Progenitor cell of endocrine pancreas (in vitro differentiated cells): ENCODE data around the gene TMEM140. TPM values are rescaled to one million over a fixed set of nuclear protein-coding genes. Genes with fewer than 3 reads are reported as not detected.

Experiments
- DNase-seq: peaks from one replicate; pipeline ENCODE4 v3.0.0; 2021; ENCODE audit warnings: low spot score; ENCODE audit not compliant: unreplicated experiment
- H3K27ac Mint-ChIP-seq: 2 replicates; pipeline ENCODE4 v1.8.0; 2021; ENCODE audit warnings: mild to moderate bottlenecking, moderate library complexity, mixed read lengths
- H3K27me3 Mint-ChIP-seq: 2 replicates; pipeline ENCODE4 v1.8.0; 2021; ENCODE audit warnings: mixed read lengths
- H3K36me3 Mint-ChIP-seq: 2 replicates; pipeline ENCODE4 v1.8.0; 2022; ENCODE audit warnings: mixed read lengths; ENCODE audit not compliant: insufficient read depth
- H3K4me1 Mint-ChIP-seq: 2 replicates; pipeline ENCODE4 v1.8.0; 2021; ENCODE audit warnings: low read depth, mixed read lengths
- H3K4me3 Mint-ChIP-seq: 2 replicates; pipeline ENCODE4 v1.8.0; 2021; ENCODE audit warnings: low read depth, mild to moderate bottlenecking, moderate library complexity, mixed read lengths
- H3K9me3 Mint-ChIP-seq: 2 replicates; pipeline ENCODE4 v1.8.0; 2021; ENCODE audit warnings: low read depth, mixed read lengths
- CTCF ChIP-seq: fragments of 200-600 bp; sonication (generic); IDR thresholded peaks from one replicate; pipeline ENCODE4 v1.5.0; 2021; ENCODE audit warnings: antibody characterized with exemption, mild to moderate bottlenecking; ENCODE audit not compliant: unreplicated experiment
- total RNA-seq: library from RNA; stranded (reverse); gene quantifications from 2 replicates; pipeline ENCODE4 v1.2.1, GENCODE V29; 2021

The TMEM140 gene
- total RNA-seq, 1 donor from 2014 or later, result 0.14 TPM

- DNase-seq, result no peak
- TF ChIP-seq CTCF, result no peak
- peaks cover 20% of the 10 kb centered on the region for H3K9me3 Mint-ChIP-seq
- no peaks in the 10 kb centered on the region for H3K27me3 Mint-ChIP-seq
- no peaks in the 10 kb centered on the region for H3K4me1 Mint-ChIP-seq
- no peak overlapping the region for H3K4me3 Mint-ChIP-seq
- H3K36me3 Mint-ChIP-seq, result peaks cover 2% of the 10 kb centered on the region
- H3K27ac Mint-ChIP-seq, result no peak overlapping the region
These were observed 18.9 kb upstream of the TMEM140 start for GRCh38 chr7:135128931-135129330.

- Mint-ChIP-seq H3K27ac (no peak overlapping the region), H3K9me3 (peaks cover 20% of the 10 kb centered on the region), H3K27me3 (no peaks in the 10 kb centered on the region), H3K4me1 (no peaks in the 10 kb centered on the region), H3K36me3 (peaks cover 2% of the 10 kb centered on the region), H3K4me3 (no peak overlapping the region)
- no peak for DNase-seq
- TF ChIP-seq CTCF, result no peak
These were observed 18.3 kb upstream of the TMEM140 start for GRCh38 chr7:135129579-135129978.

- Mint-ChIP-seq H3K36me3 (no peaks in the 10 kb centered on the region), H3K4me1 (peaks cover 8% of the 10 kb centered on the region), H3K4me3 (no peak overlapping the region), H3K27ac (no peak overlapping the region), H3K27me3 (no peaks in the 10 kb centered on the region), H3K9me3 (peaks cover 11% of the 10 kb centered on the region)
- DNase-seq, result no peak
- TF ChIP-seq CTCF, result no peak
These were observed 3.8 kb upstream of the TMEM140 start for GRCh38 chr7:135143885-135144668.

GRCh38 chr7:135147341-135147898, 452 bp upstream of the TMEM140 start:
- no peaks in the 10 kb centered on the region for H3K27me3 Mint-ChIP-seq
- TF ChIP-seq CTCF, result no peak
- DNase-seq, result no peak
- H3K36me3 Mint-ChIP-seq, result no peaks in the 10 kb centered on the region
- H3K4me1 Mint-ChIP-seq, result peaks cover 8% of the 10 kb centered on the region
- no peaks in the 10 kb centered on the region for H3K9me3 Mint-ChIP-seq
- H3K4me3 Mint-ChIP-seq, result no peak overlapping the region
- no peak overlapping the region for H3K27ac Mint-ChIP-seq

GRCh38 chr7:135150072-135150782, 2.4 kb downstream of the TMEM140 start:
- Mint-ChIP-seq H3K4me1 (peaks cover 8% of the 10 kb centered on the region), H3K27me3 (no peaks in the 10 kb centered on the region), H3K9me3 (peaks cover 22% of the 10 kb centered on the region), H3K27ac (no peak overlapping the region), H3K36me3 (peaks cover 8% of the 10 kb centered on the region), H3K4me3 (no peak overlapping the region)
- no peak for TF ChIP-seq CTCF
- no peak for DNase-seq
